SK-N-SH treated with all-trans-retinoic acid at 6 μM for 48 hours (cell line): ENCODE measurements around the gene DCLK1.

Experiments
- ARNTL ChIP-seq: fragments of 450-650 bp; formaldehyde crosslinking; IDR thresholded peaks from 2 replicates; pipeline ENCODE4 v1.5.0; 2020; ENCODE audit warnings: low read depth, mild to moderate bottlenecking, moderate library complexity, borderline replicate concordance
- GLIS3 ChIP-seq: fragments of 250-450 bp; sonication (Bioruptor Pico); IDR thresholded peaks from 2 replicates; pipeline ENCODE4 v1.5.0; 2020; ENCODE audit warnings: mild to moderate bottlenecking, moderate library complexity
- RARB ChIP-seq: fragments of 250-450 bp; sonication (Bioruptor Pico); IDR thresholded peaks from 2 replicates; pipeline ENCODE4 v1.8.0; 2021; ENCODE audit warnings: mild to moderate bottlenecking, moderate library complexity
- TCF4 ChIP-seq: fragments of 250-450 bp; sonication (Bioruptor Pico); IDR thresholded peaks from 2 replicates; pipeline ENCODE4 v1.8.0; 2021; ENCODE audit warnings: mild to moderate bottlenecking, moderate library complexity, borderline replicate concordance
- ZFP3 ChIP-seq: fragments of 250-450 bp; sonication (Bioruptor Pico); IDR thresholded peaks from 2 replicates; pipeline ENCODE4 v1.5.0; 2020; ENCODE audit warnings: mild to moderate bottlenecking, moderate library complexity
- ZNF565 ChIP-seq: fragments of 450-650 bp; formaldehyde crosslinking; conservative IDR thresholded peaks from 2 replicates; pipeline ENCODE4 v1.5.0; 2020; ENCODE audit warnings: low read depth, mild to moderate bottlenecking, moderate library complexity
- ZNF70 ChIP-seq: fragments of 450-650 bp; formaldehyde crosslinking; IDR thresholded peaks from 2 replicates; pipeline ENCODE4 v1.5.0; 2020; ENCODE audit warnings: mild to moderate bottlenecking, moderate library complexity
- ZNF8 ChIP-seq: fragments of 450-650 bp; formaldehyde crosslinking; IDR thresholded peaks from 2 replicates; pipeline ENCODE4 v1.5.0; 2020; ENCODE audit warnings: mild to moderate bottlenecking, moderate library complexity
- TF ChIP-seq, protein P1 (sequence below): fragments of 250-450 bp; sonication (Bioruptor Pico); IDR thresholded peaks from 2 replicates; pipeline ENCODE4 v1.8.0; 2020; ENCODE audit warnings: mild to moderate bottlenecking, moderate library complexity, borderline replicate concordance
- TF ChIP-seq, protein P2 (sequence below): fragments of 250-450 bp; sonication (Bioruptor Pico); IDR thresholded peaks from 2 replicates; pipeline ENCODE4 v1.5.1; 2020; ENCODE audit warnings: low read depth, mild to moderate bottlenecking, moderate library complexity
- TF ChIP-seq, protein P3 (sequence below): fragments of 250-450 bp; sonication (Bioruptor Pico); IDR thresholded peaks from 2 replicates; pipeline ENCODE4 v1.5.1; 2021; ENCODE audit warnings: mild to moderate bottlenecking, moderate library complexity

DNA sequence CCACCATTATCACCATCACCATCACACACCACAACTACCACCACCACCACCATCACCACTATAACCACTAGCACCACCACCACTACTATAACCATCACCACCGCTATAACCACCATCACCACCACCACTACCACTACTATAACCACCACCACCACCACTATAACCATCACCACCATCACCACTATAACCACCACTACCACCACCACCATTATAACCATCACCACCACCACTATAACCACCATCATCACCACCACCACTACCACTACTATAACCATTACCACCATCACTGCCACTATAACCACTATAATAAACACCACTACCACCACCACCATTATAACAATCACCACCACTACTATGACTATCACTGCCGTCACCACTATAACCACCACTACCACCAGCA is 173.2 kb downstream of the DCLK1 start:
- TF ChIP-seq, protein P1, sequence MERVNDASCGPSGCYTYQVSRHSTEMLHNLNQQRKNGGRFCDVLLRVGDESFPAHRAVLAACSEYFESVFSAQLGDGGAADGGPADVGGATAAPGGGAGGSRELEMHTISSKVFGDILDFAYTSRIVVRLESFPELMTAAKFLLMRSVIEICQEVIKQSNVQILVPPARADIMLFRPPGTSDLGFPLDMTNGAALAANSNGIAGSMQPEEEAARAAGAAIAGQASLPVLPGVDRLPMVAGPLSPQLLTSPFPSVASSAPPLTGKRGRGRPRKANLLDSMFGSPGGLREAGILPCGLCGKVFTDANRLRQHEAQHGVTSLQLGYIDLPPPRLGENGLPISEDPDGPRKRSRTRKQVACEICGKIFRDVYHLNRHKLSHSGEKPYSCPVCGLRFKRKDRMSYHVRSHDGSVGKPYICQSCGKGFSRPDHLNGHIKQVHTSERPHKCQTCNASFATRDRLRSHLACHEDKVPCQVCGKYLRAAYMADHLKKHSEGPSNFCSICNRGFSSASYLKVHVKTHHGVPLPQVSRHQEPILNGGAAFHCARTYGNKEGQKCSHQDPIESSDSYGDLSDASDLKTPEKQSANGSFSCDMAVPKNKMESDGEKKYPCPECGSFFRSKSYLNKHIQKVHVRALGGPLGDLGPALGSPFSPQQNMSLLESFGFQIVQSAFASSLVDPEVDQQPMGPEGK (CRISPR knock-in tag) = no peak
- TF ChIP-seq RARB (CRISPR knock-in tag) (no peak), ARNTL (CRISPR knock-in tag) (no peak), ZNF8 (CRISPR knock-in tag) (no peak), TCF4 (CRISPR knock-in tag) (no peak), ZFP3 (CRISPR knock-in tag) (no peak), GLIS3 (CRISPR knock-in tag) (no peak), ZNF565 (no peak), ZNF70 (no peak)
- TF ChIP-seq, protein P2, sequence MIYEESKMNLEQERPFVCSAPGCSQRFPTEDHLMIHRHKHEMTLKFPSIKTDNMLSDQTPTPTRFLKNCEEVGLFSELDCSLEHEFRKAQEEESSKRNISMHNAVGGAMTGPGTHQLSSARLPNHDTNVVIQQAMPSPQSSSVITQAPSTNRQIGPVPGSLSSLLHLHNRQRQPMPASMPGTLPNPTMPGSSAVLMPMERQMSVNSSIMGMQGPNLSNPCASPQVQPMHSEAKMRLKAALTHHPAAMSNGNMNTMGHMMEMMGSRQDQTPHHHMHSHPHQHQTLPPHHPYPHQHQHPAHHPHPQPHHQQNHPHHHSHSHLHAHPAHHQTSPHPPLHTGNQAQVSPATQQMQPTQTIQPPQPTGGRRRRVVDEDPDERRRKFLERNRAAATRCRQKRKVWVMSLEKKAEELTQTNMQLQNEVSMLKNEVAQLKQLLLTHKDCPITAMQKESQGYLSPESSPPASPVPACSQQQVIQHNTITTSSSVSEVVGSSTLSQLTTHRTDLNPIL (CRISPR knock-in tag) = no peak
- TF ChIP-seq, protein P3, sequence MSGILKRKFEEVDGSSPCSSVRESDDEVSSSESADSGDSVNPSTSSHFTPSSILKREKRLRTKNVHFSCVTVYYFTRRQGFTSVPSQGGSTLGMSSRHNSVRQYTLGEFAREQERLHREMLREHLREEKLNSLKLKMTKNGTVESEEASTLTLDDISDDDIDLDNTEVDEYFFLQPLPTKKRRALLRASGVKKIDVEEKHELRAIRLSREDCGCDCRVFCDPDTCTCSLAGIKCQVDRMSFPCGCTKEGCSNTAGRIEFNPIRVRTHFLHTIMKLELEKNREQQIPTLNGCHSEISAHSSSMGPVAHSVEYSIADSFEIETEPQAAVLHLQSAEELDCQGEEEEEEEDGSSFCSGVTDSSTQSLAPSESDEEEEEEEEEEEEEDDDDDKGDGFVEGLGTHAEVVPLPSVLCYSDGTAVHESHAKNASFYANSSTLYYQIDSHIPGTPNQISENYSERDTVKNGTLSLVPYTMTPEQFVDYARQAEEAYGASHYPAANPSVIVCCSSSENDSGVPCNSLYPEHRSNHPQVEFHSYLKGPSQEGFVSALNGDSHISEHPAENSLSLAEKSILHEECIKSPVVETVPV (CRISPR knock-in tag) = no peak
